GM21528 (cell line): ENCODE data around the gene MED31.
A peak's percentile ranks its signal among the peaks of the same experiment; 100 is the strongest.
"Not testable (repeated sequence)": the region's sequence is repeated elsewhere in the genome, so short reads cannot be mapped to it uniquely, and the experiment has no call there.

Experiments
- ATAC-seq: cut with Tn5 transposase; IDR thresholded peaks from one replicate; pipeline ENCODE4 v1.9.1; 2021; ENCODE audit warnings: mild to moderate bottlenecking, moderate library complexity; ENCODE audit not compliant: unreplicated experiment, low FRiP score

Gene MED31

DNA sequence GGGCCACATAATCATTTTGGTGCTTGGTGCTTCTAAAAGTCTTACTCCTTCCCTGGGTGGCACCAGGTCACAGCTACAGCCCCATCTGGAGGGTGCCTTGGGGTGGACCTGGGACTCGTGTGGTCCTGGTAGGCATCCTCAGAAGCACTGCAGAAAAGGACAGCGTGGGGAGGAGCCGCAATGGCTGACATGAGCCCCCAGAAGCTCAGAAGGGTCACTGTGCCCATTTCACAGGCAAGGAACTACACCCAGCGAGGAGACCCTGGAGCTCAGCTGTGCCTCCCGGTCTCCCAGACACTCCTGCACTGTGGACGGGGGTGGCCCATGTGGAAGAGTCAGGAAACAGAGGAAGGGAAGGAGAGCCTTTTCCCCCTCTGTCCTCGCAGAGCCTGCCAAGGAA lies 26.5 kb upstream of the MED31 start:
- ATAC-seq, result no peak

DNA sequence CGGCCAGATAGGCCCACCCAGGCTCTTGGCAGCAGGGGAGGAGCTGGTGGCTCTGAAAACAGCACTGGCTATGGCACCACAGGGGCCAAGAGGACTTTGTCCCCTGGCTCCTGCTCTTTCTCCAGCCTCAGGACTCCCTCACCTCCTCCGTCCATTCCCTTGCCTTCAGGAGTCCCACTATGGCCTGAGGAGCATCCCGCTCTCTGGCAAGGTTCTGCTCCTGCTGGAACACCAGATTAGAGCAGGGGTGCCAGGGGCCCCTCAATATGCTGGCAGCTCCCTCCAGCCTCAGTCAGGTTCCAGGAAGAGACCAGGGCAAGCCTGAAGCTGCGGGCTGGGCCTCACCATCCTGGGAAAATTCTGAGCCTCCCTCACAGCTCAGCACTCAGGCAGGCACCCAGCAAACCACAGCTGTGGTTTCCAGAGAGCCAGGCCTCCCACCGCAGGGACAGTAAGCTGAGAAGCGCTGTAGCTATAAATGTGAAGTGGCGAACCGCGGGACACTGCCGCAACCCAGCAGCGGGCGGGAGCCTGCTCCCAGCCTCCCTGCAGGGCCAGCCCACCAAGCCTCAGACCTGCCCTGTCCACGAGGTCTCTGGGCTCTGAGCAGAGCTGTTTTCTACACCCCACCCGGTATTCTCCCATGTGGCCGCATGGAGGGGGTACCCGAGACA lies 25.9 kb upstream of the MED31 start:
- ATAC-seq, result no peak

DNA sequence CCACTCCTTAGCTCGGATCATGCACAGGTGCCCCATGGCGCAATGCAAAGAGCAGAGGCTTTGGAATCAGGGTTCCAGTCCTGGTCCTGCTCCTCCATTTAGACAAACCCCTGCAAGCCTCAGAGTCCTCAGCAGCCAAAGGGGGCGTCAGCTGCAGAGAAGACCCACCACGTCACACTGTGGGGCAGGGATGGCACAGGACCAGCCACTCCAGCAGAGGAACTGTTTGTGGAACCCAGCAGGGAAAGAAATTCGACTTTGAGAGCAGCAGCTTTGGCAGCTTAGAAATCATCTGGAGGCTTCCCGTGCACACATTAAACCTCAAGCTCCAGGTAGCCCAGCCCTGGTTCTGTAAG lies 25.4 kb upstream of the MED31 start:
- ATAC-seq, result no peak

DNA sequence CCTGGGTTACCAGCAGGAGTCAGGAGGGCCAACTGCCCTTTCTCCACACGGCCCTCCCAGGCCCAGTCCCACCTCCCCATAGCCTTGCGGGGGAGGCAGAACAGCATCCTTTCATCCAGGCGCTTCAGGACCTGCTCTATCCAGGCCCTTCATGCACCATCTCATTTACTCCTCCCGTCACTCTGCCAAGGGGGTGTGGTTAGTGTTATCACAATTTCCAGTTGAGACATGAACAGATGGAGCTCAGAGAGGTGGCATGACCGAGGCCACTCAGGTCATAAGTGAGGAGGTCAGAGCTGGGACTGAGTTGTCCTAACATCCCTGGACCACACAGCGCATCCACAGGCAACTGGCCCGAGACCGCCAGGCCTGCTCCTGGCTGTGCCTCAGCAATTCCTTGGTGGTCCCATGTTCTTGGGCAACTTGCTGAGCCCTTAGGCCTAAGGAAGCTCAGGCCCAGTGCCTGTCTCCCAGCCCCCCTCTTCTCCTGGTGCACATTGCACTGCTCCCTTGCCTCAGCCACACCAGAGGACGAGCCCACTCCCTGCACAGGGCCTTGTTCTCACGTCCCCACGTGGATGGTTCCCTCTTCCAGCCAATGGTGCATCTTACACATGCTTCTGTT lies 23.9 kb upstream of the MED31 start:
- ATAC-seq, result no peak

DNA sequence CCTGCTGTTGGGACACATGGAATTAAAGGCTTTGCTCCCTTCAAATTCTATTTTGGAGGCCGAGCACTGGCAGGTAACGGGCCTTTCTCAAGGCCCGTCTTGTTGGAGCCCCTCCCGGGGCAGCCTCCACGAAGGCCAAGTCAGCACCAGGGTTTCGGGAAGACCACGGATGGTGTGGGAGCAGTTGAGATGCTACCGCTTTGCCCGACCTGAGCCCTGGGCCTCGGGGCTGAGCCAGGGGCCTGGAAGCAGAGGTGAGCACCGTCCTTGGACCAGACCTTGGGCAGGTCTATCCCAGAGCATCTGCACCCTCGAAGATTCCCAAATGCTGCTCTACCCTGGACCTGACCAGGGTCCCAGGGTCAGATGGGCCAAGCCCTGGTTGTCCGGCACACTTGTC lies 23.2 kb upstream of the MED31 start:
- ATAC-seq, result no peak

DNA sequence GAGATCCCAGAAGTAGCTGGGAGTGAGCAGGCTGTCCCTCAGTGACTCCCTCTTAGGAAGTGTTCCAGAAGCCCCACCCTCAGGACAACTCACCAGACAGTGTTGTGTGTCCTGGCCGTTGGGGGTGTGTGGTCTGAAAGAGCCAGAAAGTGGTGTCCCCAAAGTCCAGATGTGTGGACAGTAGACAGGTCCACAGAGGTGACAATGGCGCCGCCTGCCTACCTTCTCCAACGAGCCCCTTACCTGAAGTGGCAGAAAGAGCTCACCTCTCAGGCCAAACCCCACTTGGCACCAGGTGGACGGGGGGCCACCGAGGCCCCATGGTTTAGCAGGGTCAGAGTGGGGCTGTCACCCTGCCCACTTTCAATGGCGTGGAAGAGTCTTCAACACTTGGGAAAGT lies 20.0 kb upstream of the MED31 start:
- no peak for ATAC-seq

DNA sequence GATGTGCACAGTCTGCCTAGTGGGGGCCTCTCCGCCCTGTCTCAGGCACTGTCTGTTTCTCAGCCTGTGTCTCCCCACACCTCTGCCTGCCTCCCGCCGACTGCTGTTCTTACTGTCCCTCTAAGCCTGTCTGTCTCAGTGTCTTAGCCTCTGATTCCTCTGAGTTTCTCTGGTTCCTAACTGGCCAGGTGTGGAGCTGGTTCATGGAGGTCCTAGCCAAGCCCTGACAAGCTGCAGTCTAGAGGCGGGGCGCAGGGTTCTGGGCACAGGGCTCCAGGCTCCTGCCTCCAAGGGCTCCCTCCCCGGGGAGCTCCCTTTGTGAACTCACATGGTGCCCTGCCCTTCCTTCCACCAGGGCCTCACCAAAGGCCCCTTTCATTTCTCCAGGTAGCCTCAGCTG lies 19.6 kb upstream of the MED31 start:
- no peak for ATAC-seq

DNA sequence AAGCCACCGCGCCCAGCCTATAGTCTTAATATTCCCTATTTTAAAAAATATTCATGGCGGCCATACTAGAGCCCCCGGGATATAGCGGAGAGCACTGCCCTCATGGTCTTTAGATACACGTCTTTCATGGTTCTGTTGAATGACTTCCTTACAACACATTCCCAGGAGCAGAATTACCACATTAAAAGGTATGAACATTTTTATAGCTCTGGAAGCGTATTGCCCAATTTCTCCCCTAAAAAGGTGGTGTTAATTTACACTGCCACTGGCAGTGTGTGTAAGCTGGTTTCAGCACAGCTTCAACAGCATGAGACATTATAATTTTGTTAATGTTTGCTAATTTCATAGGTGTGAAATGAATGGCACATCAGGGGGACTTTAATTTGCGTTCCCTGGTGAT lies 19.2 kb upstream of the MED31 start:
- no peak for ATAC-seq

DNA sequence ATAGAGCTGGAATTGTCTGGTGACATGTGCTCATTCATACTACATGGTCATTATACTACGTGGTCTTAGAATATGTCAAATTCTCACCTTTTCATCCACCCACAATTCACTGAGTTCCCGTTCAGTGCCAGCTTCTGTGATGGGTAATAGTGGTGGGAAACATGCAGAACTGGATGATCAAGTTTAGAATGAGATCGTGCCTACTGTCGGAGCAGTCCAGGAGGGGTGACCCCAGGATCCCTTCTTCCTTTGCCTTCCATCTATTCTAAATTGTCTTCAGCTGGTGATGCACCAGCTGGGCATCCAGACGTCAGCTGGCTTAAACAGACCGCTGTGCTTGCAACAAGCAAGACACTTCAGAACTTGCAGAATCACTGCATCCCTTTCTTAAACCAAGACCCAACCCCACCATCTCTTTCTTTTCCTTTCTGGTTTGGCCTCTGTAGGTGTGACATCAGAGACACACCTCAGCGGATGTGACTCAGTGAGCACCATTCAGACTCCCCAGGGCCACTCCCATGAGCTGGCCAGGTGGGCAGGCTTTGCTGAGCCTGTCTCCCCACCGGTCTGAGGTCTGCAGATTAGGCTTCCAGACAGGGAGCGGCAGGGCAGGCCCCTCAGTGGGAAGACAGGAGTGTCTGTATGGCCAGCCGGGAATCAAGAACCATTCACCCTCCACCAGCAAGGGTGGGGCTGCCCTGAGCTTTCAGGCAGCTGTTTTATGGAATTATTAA lies 18.2 kb upstream of the MED31 start:
- ATAC-seq, result no peak

DNA sequence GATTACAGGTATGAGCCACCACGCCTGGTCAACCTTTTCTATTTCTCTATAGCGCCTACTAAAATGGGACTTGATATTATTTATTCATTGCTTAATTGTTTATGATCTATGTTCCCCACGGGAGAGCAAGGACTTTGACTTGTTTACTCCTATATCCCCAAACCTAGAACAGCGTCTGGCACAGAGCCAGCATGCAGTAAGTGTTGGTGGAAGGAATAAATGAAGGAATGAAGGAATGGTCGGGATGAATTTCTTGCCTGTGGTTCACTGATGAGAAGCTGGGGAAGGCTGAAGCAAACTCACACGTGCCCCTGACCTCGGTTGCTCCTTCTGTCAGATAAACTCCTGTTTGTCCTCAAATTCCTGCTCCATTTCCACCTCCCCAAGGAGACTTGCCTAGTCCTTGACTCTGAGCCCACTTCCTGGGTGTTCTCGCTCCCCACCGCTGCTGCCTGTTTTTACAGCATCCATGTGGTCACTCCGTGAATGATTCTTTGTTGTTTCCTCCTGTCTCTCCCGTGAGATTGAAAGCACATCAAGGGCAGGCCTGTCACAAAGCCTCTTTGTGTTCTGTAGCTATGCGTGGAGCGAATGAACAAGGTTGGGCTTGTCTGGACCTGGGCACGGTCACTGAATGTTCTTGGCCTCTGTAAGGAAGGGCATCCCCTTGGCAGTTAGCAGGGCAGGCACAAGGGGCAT lies 17.5 kb upstream of the MED31 start:
- ATAC-seq, result no peak

DNA sequence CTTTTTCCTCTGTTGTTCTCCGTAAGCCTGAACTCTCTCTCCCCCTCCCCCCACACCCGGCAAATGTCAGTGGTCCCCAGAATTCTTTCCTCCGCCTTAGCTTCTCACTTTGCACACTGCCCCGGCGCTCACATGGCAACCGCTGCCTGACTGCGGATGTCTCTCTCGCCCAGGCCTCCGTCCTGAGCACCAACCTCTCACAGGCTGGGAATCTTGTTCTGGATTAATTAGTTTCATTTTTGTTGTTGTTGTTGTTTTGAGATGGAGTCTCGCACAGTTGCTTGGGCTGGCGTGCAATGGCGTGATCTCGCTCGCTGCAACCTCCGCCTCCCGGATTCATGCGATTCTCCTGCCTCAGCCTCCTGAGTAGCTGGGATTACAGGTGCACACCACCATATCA lies 16.8 kb upstream of the MED31 start:
- no peak for ATAC-seq

DNA sequence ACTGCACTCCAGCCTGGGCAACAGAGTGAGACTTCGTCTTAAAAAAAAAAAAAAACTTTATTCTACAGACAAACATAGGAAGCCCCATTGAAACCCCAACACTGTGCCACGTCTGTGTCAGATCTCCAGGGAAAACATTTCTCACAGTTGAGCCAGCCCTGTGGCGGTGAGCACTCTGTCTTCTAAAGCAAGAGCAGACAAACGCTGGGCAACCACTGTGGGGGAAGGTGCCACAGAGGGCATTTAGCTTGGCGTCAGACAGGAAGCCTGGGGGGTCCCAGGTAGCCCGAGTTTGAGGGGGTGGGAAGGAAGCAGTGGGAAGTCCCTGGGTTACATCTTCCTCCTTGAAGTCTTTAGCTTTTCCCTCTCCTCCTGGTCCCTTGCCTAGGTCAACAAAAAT lies 16.1 kb upstream of the MED31 start:
- ATAC-seq, result no peak

DNA sequence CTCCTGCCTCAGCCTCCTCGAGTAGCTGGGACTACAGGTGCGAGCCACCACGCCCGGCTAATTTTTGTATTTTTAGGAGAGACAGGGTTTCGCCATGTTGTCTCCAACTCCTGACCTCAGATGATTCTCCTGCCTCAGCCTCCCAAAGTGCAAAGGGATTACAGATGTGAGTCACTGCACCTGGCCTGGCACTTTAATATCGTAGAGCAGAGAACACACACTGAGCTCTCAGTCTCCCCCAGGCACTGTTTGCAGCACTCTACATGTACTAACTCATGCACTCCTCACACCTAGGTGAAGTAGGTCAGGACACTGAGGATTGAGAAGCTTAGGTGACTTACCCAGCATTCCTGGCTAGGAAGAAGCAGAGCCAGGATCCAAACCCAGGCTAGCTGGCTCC lies 15.2 kb upstream of the MED31 start:
- ATAC-seq, result no peak

DNA sequence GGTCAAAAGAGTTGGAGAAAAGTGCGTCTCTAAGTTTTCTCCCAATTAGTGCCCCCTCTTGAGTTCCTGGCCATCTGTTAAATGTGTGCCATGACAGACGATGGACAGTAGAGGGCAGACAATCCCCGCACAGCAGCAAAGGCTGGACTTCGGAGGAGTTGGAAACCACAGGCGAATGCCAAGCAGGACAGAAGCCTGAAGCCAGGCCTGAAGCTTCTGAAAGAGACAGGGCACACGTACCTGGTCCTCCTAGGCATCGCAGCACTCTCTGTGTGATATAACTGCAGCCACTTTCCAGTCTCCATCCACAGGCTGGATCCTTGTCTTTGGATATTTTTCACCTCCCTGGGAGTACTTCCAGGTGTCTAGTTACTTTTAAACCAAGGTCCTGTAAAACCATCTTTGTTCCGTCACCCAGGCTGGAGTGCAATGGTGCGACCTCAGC lies 14.7 kb upstream of the MED31 start:
- ATAC-seq, result no peak

DNA sequence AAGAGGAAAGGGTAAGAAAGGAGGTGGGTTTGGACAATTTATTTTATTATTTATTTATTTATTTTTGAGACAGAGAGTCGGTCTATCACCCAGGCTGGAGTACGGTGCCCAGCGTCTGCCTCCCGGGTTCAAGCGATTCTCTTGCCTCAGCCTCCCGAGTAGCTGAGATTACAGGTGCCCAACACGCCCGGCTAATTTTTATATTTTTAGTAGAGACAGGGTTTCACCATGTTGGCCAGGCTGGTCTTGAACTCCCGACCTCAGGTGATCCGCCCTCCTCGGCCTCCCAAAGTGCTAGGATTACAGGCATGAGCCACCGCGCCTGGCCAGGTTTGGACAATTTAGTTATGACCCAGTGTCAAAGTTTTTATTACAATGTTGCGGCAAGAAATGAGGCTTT lies 11.8 kb upstream of the MED31 start:
- ATAC-seq, result not testable (repeated sequence)

DNA sequence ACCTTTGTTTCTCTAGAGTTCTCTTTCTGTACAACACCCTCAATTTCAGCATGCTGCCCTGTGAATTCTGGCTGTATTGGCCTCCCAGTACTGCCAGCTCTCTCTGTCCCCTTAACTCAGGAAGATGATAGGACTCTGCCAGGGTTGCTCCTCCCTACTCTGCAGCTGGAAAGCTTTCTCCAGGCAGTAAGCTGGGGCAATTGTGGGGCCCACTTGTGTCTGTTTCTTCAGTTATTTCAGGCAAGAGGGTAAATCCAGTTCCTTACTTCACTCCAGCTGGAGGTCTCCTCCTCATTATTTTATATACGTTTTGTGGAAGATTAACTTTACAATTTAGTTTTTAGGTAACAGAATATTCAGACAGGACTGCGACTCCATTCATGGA lies 10.1 kb upstream of the MED31 start:
- ATAC-seq, result no peak

DNA sequence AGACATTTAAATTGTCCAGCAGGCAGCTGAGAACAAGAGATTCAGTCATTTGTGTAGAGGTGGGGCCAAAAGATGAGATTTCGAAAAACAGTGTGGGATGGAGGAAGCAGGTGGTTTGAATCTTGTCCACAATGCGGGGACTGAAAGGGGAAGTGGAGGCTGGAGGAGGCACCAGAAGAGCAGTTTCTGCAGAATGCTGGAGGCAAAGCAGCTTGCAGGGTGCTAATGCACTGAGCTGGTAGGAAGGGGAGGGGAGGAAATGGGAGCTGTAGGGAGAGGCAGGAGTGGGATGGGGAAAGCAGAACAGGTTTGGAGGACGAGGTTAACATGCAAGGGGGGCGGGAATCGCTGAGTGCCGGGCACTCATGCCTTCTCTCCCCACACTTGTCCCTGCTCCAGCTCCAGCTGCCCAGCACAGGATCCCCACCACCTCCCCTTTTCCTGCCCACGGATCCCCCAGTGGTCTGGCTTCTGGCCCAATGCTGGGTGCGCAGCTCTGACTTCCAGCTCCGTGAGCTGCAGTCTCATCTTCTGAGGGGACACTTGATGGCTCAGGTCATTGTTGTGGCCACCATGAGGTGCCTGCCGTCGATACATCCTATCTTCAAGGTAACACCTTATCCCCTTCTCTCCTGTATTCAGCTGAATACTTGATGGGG lies 9.5 kb upstream of the MED31 start:
- peak; percentile 69 for ATAC-seq

DNA sequence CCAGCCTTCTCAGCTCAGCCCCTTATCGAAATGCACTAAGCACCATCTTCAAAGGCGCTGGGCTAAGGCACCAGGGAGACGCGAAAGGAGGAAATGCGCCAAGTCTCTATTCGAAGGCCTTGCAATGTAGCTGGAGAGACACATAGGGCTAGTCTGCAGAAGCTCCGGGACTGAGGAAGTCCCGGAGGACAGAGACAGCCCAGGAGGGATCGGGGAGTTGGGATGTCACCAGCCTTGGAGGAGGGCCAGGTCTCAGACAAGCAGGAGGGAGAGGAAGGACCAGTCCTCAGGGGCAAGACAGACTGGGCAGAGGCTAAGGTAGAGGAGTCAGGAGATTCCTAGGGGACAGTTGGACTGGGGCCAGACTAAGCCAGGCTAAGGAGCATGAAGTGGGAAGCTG lies 8.7 kb upstream of the MED31 start:
- no peak for ATAC-seq

DNA sequence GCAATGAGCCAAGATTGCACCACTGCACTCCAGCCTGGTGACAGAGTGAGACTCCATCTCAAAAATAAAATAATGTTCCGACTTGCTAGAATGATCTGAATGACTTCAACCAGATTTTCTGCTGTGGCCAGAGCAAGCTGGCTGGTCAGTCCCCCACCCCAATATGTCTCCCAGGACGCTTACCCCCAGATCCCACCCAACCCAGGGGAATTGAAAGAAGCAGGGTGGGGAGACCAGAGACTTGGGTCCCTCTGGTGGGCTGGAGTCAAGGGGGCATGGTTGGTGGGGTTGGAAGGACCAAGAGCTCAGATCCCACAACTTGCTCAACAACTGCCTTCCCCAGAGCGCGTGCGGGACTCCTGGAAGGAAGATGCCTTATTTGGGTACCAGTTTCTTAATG lies 7.0 kb upstream of the MED31 start:
- ATAC-seq, result not testable (repeated sequence)

DNA sequence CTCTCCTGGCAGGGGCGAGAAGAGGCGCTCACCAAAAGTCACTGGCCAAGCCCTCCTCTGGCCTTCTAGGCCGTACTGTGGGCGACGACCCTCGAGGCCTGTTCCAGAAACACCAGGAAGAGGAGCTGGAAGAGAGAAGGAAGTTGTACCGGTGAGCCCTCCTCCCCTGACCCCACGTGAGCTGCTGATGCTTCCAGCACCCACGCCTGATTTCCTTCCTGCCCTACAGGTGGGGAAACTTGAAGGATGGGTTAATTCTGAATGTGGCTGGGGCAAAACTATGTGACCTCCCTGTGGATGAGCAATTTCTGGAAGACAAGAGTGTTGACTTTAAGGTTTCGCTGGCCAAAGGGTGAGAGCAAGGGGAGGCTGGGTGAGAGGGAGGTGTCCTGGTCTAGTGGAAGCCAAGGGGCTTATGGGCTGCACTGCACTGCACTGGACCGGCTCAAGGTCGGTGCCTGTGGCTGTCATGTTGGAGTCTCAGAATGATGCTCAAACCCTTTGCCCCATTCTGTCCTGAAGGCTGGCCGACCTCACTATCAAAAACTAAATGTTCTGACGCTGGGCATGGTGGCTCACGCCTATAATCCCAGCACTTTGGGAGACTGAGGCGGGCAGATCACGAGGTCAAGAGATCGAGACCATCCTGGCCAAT lies 6.4 kb upstream of the MED31 start:
- no peak for ATAC-seq
